Activated CD8-positive, alpha-beta T cell treated with anti-CD3 and anti-CD28 coated beads for 36 hours (primary cell): Measurements from ENCODE around the gene PBX3. TPM values are rescaled to one million over a fixed set of nuclear protein-coding genes. Genes with fewer than 3 reads are reported as not detected.

ENCODE experiments used
- ATAC-seq: fragments of 200-7000 bp; cut with Tn5 transposase; one replicate; pipeline ENCODE4 v1.10.0; 2021; ENCODE audit warnings: mild to moderate bottlenecking, moderate library complexity
- CTCF ChIA-PET: fragments of 350-600 bp; sonication (Branson Sonifier 250); formaldehyde crosslinking; loops from one replicate; lab custom pipeline; 2021; ENCODE audit warnings: antibody characterized with exemption; lab: Charles Lee
- POLR2A ChIA-PET: fragments of 350-600 bp; sonication (Branson Sonifier 250); formaldehyde crosslinking; loops from one replicate; lab custom pipeline; 2021; ENCODE audit warnings: antibody characterized with exemption; lab: Charles Lee
- DNase-seq: peaks from one replicate; pipeline ENCODE4 v3.0.0-alpha.2; 2020
- H3K27ac Mint-ChIP-seq: one replicate; pipeline ENCODE4 v1.8.0; 2021; ENCODE audit warnings: mild to moderate bottlenecking, mixed read lengths
- H3K27me3 Mint-ChIP-seq: one replicate; pipeline ENCODE4 v1.8.0; 2021; ENCODE audit warnings: mixed read lengths
- H3K36me3 Mint-ChIP-seq: one replicate; pipeline ENCODE4 v1.8.0; 2021; ENCODE audit warnings: low read depth, mixed read lengths
- H3K4me1 Mint-ChIP-seq: one replicate; pipeline ENCODE4 v1.8.0; 2021; ENCODE audit warnings: low read depth, mixed read lengths
- H3K4me3 Mint-ChIP-seq: one replicate; pipeline ENCODE4 v1.8.0; 2021; ENCODE audit warnings: mild to moderate bottlenecking, moderate library complexity, mixed read lengths
- H3K9me3 Mint-ChIP-seq: one replicate; pipeline ENCODE4 v1.8.0; 2021; ENCODE audit warnings: mixed read lengths
- CTCF ChIP-seq: fragments of 200-600 bp; IDR thresholded peaks from one replicate; pipeline ENCODE4 v1.8.0; 2022; ENCODE audit warnings: antibody characterized with exemption, mild to moderate bottlenecking
- intact Hi-C: fragments of 100-400 bp; cut with micrococcal nuclease; formaldehyde crosslinking; loops from one replicate; pipeline ENCODE4 v1.10.0; 2022
- total RNA-seq, 2 experiments: library from RNA; stranded (reverse); gene quantifications; one replicate each; pipeline ENCODE4 v1.2.3, GENCODE V29; 2021

Gene PBX3
- total RNA-seq, 2 experiments from 2014 or later = 11.5 to 14.1 TPM

DNA sequence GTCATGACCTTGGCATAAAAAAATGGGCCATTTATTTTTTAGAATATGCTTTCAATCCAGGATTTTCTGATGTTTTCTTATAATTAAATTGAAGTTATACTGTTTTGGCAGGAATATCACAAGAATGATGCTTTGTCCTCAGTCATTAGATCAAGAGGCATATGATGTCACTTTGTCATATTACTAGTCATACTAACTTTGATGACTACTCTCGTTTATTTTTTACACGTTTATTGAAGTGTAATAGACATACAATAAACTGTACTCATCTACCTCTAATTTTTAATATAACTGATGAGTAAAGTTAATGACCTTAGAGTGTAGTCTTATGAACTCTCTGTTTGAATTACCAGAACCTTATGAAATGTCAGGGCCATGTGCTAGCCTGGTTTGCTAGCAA, 56.4 kb downstream of the PBX3 start:
- no peak overlapping the region for H3K27ac Mint-ChIP-seq
- H3K36me3 Mint-ChIP-seq = no peaks in the 10 kb centered on the region
- H3K27me3 Mint-ChIP-seq = no peaks in the 10 kb centered on the region
- no peak overlapping the region for H3K4me3 Mint-ChIP-seq
- no peaks in the 10 kb centered on the region for H3K9me3 Mint-ChIP-seq
- intact Hi-C loops = no loop called here
- no peak for ATAC-seq
- POLR2A ChIA-PET = interaction anchor here (0.5 kb wide), 1 partner anchor 173 kb away, joined by 3 read pairs; no protein-coding TSS in a partner anchor
- CTCF ChIA-PET = no interaction called here
- no peak for DNase-seq
- TF ChIP-seq CTCF = no peak
- H3K4me1 Mint-ChIP-seq = no peaks in the 10 kb centered on the region

DNA sequence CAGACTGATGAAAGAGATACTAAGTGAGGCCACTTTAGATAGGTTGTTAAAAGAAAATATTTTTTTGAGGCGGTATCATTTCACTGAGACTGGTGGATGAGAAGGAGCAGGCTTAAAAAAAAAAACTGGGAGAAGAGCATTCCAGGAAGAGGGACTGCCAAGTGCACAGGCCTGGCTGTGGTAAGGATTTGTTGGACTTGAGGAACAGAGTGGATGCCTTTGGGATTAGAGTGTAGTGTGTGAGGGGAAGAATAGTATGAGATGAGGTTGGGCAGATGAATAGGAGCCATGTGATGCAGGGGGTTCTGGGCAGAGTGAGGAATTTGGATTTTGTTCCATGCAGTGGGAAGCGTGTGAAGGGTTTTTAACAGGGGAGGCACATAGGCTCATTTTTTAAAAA, 57.9 kb downstream of the PBX3 start:
- ATAC-seq = no peak
- TF ChIP-seq CTCF = no peak
- ChIA-PET POLR2A (no interaction called here), CTCF (no interaction called here)
- intact Hi-C loops = no loop called here
- Mint-ChIP-seq H3K4me3 (no peak overlapping the region), H3K36me3 (no peaks in the 10 kb centered on the region), H3K27me3 (no peaks in the 10 kb centered on the region), H3K27ac (no peak overlapping the region), H3K9me3 (no peaks in the 10 kb centered on the region), H3K4me1 (no peaks in the 10 kb centered on the region)
- no peak for DNase-seq

DNA sequence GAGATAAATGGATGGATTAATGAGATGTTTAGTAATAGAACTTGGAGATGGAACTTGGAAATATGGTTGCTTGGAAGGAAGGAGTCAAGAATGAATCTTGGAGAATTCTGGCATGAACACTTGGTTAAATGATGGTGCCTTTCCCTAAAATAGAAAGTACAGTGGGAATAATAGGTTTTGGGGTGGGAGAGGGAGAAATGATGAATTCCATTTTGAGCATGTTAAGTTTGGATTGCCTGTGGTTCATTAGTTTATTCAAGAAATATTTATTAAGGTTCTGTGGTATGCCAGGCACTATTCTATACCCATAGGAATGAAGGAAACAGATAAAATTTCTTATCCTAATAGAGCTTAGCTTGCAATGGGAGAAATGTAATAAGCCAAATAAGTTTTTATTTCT, 58.4 kb downstream of the PBX3 start:
- no peak for TF ChIP-seq CTCF
- Mint-ChIP-seq H3K4me3 (no peak overlapping the region), H3K27me3 (no peaks in the 10 kb centered on the region), H3K27ac (no peak overlapping the region), H3K9me3 (no peaks in the 10 kb centered on the region), H3K36me3 (no peaks in the 10 kb centered on the region), H3K4me1 (no peaks in the 10 kb centered on the region)
- ChIA-PET CTCF (no interaction called here), POLR2A (no interaction called here)
- DNase-seq = no peak
- ATAC-seq = no peak
- intact Hi-C loops = no loop called here

DNA sequence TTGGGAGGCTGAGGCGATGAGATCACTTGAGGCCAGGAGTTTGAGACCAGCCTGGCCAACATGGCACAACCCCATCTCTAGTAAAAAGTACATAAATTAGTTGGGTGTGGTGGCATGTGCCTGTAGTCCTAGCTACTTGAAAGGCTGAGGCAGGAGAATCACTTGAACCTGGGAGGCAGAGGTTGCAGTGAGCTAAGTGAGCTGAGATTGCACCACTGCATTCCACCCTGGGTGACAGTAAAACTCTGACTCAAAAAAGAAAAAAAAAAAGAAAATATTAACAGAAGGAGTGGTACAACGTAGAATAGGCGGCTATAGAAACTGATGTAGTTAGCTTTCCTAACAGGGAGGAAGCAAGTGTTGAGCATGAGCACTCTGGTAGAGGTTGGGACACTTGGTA, 59.9 kb downstream of the PBX3 start:
- Mint-ChIP-seq H3K27ac (no peak overlapping the region), H3K27me3 (no peaks in the 10 kb centered on the region), H3K36me3 (no peaks in the 10 kb centered on the region), H3K4me1 (no peaks in the 10 kb centered on the region), H3K9me3 (no peaks in the 10 kb centered on the region), H3K4me3 (no peak overlapping the region)
- ChIA-PET CTCF (no interaction called here), POLR2A (no interaction called here)
- TF ChIP-seq CTCF = no peak
- intact Hi-C loops = no loop called here
- ATAC-seq = no peak
- no peak for DNase-seq

GRCh38 chr9:125810161-125810560, 63.0 kb downstream of the PBX3 start:
- no peak overlapping the region for H3K4me3 Mint-ChIP-seq
- peaks cover 2% of the 10 kb centered on the region for H3K4me1 Mint-ChIP-seq
- CTCF ChIA-PET = no interaction called here
- H3K27ac Mint-ChIP-seq = no peak overlapping the region
- DNase-seq (no peak), ATAC-seq (no peak)
- no peaks in the 10 kb centered on the region for H3K36me3 Mint-ChIP-seq
- intact Hi-C loops = no loop called here
- no peak for TF ChIP-seq CTCF
- no peaks in the 10 kb centered on the region for H3K27me3 Mint-ChIP-seq
- POLR2A ChIA-PET = no interaction called here
- no peaks in the 10 kb centered on the region for H3K9me3 Mint-ChIP-seq
